Mesodermal cell (in vitro differentiated cells): ENCODE data around the gene FAM13A.

Experiments used
- H3K27ac ChIP-seq: 2 replicates; pipeline ENCODE4 v1.7.0; 2013; ENCODE audit warnings: mild to moderate bottlenecking, low read depth, low read length, moderate library complexity; ENCODE audit not compliant: severe bottlenecking
- H3K36me3 ChIP-seq: 2 replicates; pipeline ENCODE4 v1.7.1; 2013; ENCODE audit warnings: mild to moderate bottlenecking, low read length, moderate library complexity; ENCODE audit not compliant: control insufficient read depth, insufficient read depth
- H3K4me1 ChIP-seq: one replicate; pipeline ENCODE4 v1.7.1; 2013; ENCODE audit warnings: mild to moderate bottlenecking, low read length; ENCODE audit not compliant: insufficient read depth, control insufficient read depth, poor library complexity, severe bottlenecking
- H3K4me3 ChIP-seq: 2 replicates; pipeline ENCODE4 v1.7.0; 2013; ENCODE audit warnings: low read length, control low read depth, mild to moderate bottlenecking; ENCODE audit not compliant: insufficient read depth, poor library complexity, severe bottlenecking; ENCODE audit errors: extremely low read depth
- H3K9me3 ChIP-seq: 2 replicates; pipeline ENCODE4 v1.7.1; 2013; ENCODE audit warnings: mild to moderate bottlenecking, low read length, moderate library complexity; ENCODE audit not compliant: control insufficient read depth
- WGBS, 2 experiments: methylation state at CpG; one replicate each; pipeline ENCODE4 v1.1.5; 2013; ENCODE audit warnings: missing lambda C conversion rate in 2 of 2; ENCODE audit not compliant: insufficient coverage in 2 of 2; 5-methylcytosine and 5-hydroxymethylcytosine counted together

Gene FAM13A

DNA sequence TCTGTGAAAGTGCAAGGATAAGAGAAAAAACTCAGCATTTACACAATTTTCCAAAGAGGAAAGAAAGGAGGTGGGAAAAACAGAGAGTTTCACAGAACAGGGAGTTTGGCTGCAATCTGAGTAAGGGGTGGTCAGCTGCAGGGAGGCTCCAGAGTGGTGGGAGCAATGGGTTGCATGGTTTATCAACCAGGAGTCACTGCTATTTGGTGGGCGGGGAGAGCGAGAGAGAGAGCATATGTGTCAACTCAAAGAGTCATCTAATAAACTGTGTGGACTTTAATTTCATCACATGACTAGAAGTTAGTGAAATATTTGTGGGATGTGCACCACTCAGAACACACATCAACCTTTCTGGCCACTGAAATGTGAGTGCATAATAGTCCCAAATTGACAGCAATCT is 94.6 kb downstream of the FAM13A start:
- no CpG with 5 or more reads among the region's 2 CpGs for WGBS, 2 experiments
- Histone ChIP-seq H3K9me3 (peaks cover under 1% of the 10 kb centered on the region), H3K36me3 (no peaks in the 10 kb centered on the region), H3K4me3 (no peak overlapping the region), H3K27ac (no peak overlapping the region), H3K4me1 (no peaks in the 10 kb centered on the region)

DNA sequence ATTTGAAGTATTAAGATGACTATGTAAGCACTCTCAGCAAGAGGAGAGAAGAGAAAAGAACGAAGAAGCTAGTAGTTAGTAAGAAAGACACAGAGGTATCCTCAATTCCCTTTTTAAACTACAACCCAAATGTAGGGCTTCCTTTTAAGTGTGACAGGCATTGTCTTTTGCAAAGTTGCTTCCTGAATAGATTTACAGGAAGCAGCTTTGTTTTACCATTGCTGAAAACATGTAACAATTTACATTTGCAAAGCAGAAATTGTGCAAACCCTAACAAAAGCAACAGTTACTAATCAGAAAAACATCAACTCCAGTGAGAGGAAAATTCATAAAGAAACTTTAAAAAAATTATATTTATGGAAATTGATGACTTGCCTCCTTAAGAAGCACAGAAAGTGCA is 96.4 kb downstream of the FAM13A start:
- no peaks in the 10 kb centered on the region for H3K36me3 ChIP-seq
- no CpG with 5 or more reads among the region's 1 CpG for WGBS, 2 experiments
- peak overlapping the region; percentile 29 for H3K27ac ChIP-seq
- H3K4me1 ChIP-seq: no peaks in the 10 kb centered on the region
- no peak overlapping the region for H3K4me3 ChIP-seq
- peaks cover 3% of the 10 kb centered on the region for H3K9me3 ChIP-seq

DNA sequence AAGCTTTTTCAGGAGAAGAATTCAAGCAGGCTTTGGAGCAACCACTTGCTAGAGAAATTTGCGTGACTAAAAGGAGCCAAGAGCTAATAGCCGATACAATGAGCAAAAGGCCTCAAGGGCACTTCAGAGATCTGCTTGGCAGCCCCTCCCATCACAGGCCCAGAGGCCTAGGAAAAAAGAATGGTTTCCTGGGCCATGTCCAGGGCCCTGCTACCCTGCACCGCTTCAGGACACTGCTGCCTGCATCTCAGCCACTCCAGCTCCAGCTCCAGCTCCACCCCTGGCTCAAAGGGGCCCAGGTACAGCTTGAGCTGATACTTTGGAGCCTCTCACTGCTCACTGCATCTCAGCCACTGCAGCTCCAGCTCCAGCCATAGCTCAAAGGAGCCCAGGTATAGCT is 98.9 kb downstream of the FAM13A start:
- 90 to 95% methylated on average over 2 to 3 of the region's 3 CpGs for WGBS, 2 experiments
- no peak overlapping the region for H3K27ac ChIP-seq
- no peak overlapping the region for H3K4me3 ChIP-seq
- H3K4me1 ChIP-seq: no peaks in the 10 kb centered on the region
- peaks cover 3% of the 10 kb centered on the region for H3K9me3 ChIP-seq
- no peaks in the 10 kb centered on the region for H3K36me3 ChIP-seq

DNA sequence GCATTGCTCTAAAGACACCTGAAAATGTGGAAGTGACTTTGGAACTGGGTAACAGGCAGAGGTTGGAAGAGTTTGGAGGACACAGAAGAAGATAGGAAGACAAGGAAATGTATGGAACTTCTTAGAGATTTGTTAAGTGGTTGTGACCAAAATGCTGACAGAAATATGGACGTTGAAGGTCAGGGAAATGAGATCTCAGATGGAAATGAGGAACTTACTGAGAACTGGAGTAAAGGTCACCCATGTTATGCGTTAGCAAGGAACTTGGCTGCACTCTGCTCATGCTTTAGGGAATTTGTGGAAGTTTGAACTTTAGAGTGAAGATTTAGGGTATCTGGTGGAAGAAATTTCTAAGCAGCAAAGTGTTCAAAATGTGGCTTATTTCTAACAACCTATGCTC is 99.4 kb downstream of the FAM13A start:
- Histone ChIP-seq H3K4me1 (no peaks in the 10 kb centered on the region), H3K4me3 (no peak overlapping the region), H3K9me3 (peaks cover 3% of the 10 kb centered on the region), H3K36me3 (no peaks in the 10 kb centered on the region), H3K27ac (no peak overlapping the region)
- 84 to 95% methylated on average over 2 of the region's 2 CpGs for WGBS, 2 experiments

DNA sequence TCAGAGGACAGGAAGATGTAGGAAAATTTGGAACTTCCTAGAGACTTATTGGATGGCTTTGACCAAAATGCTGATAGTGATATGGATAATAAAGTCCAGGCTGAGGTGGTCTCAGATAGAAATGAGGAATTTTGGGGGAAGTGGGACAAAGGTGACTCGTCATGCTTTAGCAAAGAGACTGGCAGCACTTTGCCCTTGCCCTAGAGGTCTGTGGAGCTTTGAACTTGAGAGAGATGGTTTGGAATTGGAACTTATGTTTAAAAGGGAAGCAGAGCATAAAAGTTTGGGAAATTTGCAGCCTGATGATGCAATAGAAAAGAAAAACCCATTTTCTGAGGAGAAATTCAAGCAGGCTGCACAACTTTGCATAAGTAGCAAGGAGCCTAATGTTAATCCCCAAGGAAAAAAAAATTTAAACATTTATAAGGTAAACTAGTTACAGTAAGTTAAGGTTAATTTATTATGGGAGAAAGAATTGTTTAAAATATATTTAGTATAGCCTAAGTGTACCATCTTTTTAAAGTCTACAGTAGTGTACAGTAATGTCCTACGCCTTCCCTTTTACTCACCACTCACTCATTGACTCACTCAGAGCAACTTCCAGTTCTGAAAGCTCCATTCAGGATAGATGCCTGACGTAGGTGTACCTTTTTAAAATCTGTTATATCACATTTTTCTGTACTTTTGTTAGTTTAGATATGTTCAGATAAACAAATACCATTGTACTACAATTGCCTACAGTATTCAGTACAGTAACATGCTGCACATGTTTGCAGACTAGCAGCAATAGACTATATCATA is 101.2 kb downstream of the FAM13A start:
- no peak overlapping the region for H3K27ac ChIP-seq
- WGBS, 2 experiments: 100% methylated on average over 1 to 2 of the region's 3 CpGs
- no peak overlapping the region for H3K4me3 ChIP-seq
- H3K4me1 ChIP-seq: no peaks in the 10 kb centered on the region
- H3K9me3 ChIP-seq: peaks cover 3% of the 10 kb centered on the region
- no peaks in the 10 kb centered on the region for H3K36me3 ChIP-seq

DNA sequence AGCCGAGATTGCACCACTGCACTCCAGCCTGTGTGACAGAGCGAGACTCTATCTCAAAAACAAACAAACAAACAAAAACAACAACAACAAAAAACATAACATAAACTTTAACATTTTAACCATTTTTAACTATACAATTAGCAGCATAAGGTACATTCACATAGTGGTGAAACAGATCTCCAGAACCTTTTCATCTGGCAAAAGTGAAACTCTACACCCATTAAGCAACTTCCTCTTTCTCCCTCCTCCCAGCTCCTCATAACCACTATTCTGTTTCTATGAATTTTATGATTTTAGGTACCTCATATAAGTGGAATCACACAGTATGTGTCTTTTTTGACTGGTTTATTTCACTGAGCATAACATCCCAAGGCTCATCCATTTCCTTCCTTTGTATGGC is 103.6 kb downstream of the FAM13A start:
- peaks cover 3% of the 10 kb centered on the region for H3K9me3 ChIP-seq
- no peaks in the 10 kb centered on the region for H3K36me3 ChIP-seq
- H3K4me3 ChIP-seq: no peak overlapping the region
- 71% methylated on average over 2 of the region's 2 CpGs; no CpG with 5 or more reads in 1 of the 2 experiments for WGBS, 2 experiments
- no peaks in the 10 kb centered on the region for H3K4me1 ChIP-seq
- no peak overlapping the region for H3K27ac ChIP-seq

DNA sequence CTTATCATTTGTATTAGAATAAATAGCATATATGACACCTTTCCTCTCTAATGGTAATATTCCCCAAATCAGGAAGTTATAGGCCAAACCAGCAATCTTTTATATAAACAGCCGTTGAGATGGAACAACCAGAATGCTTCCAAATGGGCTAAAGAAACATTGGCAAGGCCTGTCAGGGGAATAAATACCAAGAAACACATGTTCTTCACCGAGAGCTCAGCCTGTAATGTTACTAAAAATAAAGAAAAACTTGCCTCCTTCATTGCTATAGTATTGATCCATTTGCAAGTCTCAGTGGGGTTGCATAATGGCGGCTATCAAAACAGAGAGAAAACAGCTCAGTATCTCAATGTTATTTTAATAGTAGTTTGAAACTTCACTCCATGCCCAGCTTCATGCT is 104.9 kb downstream of the FAM13A start:
- H3K4me3 ChIP-seq: no peak overlapping the region
- WGBS, 2 experiments: 100% methylated on average over 1 of the region's 3 CpGs
- no peaks in the 10 kb centered on the region for H3K9me3 ChIP-seq
- no peaks in the 10 kb centered on the region for H3K36me3 ChIP-seq
- no peaks in the 10 kb centered on the region for H3K4me1 ChIP-seq
- H3K27ac ChIP-seq: no peak overlapping the region

DNA sequence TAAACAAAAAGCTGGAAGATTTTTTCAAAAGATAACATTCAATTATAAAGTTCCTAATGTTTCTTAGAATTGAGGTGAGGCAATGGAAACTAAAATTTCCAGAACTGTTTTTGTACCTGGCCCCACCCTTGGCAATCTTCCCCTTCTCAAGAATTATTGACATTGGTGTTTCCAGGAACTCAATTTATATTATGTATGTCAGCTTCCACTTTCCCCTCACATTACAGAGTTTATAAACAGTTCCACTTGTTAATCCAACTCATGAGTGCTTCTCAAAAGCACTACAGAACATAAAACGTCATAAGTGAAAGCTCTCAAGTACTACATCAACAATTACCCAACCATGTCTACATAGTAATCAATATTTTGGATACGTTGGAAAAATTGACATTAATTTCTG is 107.4 kb downstream of the FAM13A start:
- H3K36me3 ChIP-seq: no peaks in the 10 kb centered on the region
- H3K27ac ChIP-seq: no peak overlapping the region
- 100% methylated on average over 1 of the region's 2 CpGs; no CpG with 5 or more reads in 1 of the 2 experiments for WGBS, 2 experiments
- H3K9me3 ChIP-seq: no peaks in the 10 kb centered on the region
- H3K4me1 ChIP-seq: no peaks in the 10 kb centered on the region
- no peak overlapping the region for H3K4me3 ChIP-seq

DNA sequence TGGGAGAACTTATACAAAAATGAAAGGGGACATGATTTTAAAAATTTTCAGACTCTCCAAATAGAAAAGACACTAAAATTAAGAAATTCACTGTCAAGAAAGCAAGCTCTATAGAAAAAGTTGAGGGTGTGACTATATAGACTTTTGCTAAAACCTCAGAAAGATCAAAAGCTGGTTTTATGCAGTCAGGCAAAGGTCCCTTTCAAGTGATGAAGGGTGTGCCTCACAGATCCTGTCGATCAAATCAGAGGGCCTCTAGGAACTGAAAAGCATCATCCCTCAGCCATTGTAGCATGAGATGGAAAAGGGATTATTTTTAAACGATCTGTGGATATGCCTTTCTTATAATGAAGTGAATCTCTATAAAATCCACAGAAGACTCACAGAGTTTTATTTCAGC is 116.5 kb downstream of the FAM13A start:
- Histone ChIP-seq H3K9me3 (no peaks in the 10 kb centered on the region), H3K36me3 (no peaks in the 10 kb centered on the region), H3K27ac (no peak overlapping the region), H3K4me1 (peaks cover 11% of the 10 kb centered on the region), H3K4me3 (no peak overlapping the region)
- WGBS, 2 experiments: 67 to 80% methylated on average over 1 of the region's 2 CpGs

DNA sequence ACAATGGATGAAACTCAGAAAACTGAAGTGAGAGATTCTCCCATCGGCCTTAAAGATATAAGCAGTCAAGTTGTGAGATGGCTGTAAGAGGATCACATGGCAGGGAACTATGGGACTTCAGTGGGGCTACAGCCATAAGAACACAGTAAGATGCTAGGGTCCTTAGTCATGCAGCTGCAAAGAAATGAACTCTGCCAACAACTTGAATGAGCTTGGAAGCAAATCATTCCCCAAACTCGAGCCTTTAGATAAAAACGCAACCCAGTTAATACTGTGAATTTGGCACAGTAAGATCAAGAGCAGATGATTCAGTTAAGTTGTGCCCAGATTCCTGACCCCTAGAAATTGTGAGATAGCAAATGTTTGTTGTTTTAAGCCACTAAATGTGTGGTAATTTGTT is 117.3 kb downstream of the FAM13A start:
- no peaks in the 10 kb centered on the region for H3K36me3 ChIP-seq
- no peak overlapping the region for H3K27ac ChIP-seq
- no peak overlapping the region for H3K4me3 ChIP-seq
- H3K4me1 ChIP-seq: peaks cover 11% of the 10 kb centered on the region
- no peaks in the 10 kb centered on the region for H3K9me3 ChIP-seq
- 87 to 93% methylated on average over 3 of the region's 3 CpGs for WGBS, 2 experiments

DNA sequence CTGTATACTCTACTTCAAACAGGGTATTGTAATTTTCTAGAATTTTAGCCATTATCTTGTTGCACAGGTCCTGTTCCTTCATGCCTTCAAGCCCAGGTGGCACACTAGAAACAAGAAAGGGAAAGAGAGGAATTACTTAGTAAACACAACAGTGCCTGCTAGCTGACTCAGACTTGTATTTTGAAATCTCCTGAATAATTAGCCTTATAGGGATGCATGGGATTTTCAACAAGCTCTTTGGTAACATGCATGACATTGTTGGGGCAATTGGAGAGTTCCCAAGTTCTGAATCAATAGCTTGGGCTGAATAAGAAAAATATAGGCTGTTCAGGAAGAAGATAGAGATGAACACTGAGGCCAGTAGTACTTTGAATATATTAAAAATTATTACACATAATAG is 118.8 kb downstream of the FAM13A start:
- Histone ChIP-seq H3K36me3 (no peaks in the 10 kb centered on the region), H3K4me3 (no peak overlapping the region), H3K4me1 (peaks cover 11% of the 10 kb centered on the region), H3K9me3 (no peaks in the 10 kb centered on the region), H3K27ac (no peak overlapping the region)
